ENCODE results near the gene ENO1. TPM values are rescaled to one million over a fixed set of nuclear protein-coding genes. Genes with fewer than 3 reads are reported as not detected.

Gene ENO1
- total RNA-seq, 1 donor = 1,591 TPM

GRCh38 chr1:8908388-8909151 is 30.1 kb upstream of the ENO1 start:
- no peaks in the 10 kb centered on the region for H4K20me1 ChIP-seq (ENCODE audit: insufficient read depth, low read length)
- peak; percentile 82 for DNase-seq (ENCODE audit: insufficient read length, low spot score, missing footprints)
- no peak overlapping the region for H2AFZ ChIP-seq (ENCODE audit: low read length)
- H3K4me2 ChIP-seq (ENCODE audit: insufficient read depth, low read length) = no peak overlapping the region
- no peaks in the 10 kb centered on the region for H3K27me3 ChIP-seq (ENCODE audit: insufficient read depth, low read length)
- TF ChIP-seq CTCF (IDR thresholded peaks at IDR 0.05; ENCODE audit: extremely low read depth, low read depth, low read length) = no peak
- H3K9me3 ChIP-seq (ENCODE audit: low read depth, low read length) = no peaks in the 10 kb centered on the region
- no peak overlapping the region for H3K27ac ChIP-seq (ENCODE audit: low read depth, low read length)
- H3K79me2 ChIP-seq (ENCODE audit: insufficient read depth, low read length) = no peaks in the 10 kb centered on the region
- H3K36me3 ChIP-seq (ENCODE audit: insufficient read depth, low read length) = no peaks in the 10 kb centered on the region
- H3K4me3 ChIP-seq (ENCODE audit: insufficient read depth, low read length) = no peak overlapping the region
- H3K4me1 ChIP-seq (ENCODE audit: insufficient read depth, low read length) = peaks cover 15% of the 10 kb centered on the region

- Histone ChIP-seq H3K79me2 (ENCODE audit: insufficient read depth, low read length) (no peaks in the 10 kb centered on the region), H3K4me1 (ENCODE audit: insufficient read depth, low read length) (peaks cover 27% of the 10 kb centered on the region), H3K4me3 (ENCODE audit: insufficient read depth, low read length) (no peak overlapping the region), H4K20me1 (ENCODE audit: insufficient read depth, low read length) (no peaks in the 10 kb centered on the region), H2AFZ (ENCODE audit: low read length) (peak overlapping the region; percentile 79), H3K36me3 (ENCODE audit: insufficient read depth, low read length) (no peaks in the 10 kb centered on the region), H3K27ac (ENCODE audit: low read depth, low read length) (peak overlapping the region; percentile 64), H3K9me3 (ENCODE audit: low read depth, low read length) (no peaks in the 10 kb centered on the region), H3K27me3 (ENCODE audit: insufficient read depth, low read length) (no peaks in the 10 kb centered on the region), H3K4me2 (ENCODE audit: insufficient read depth, low read length) (no peak overlapping the region)
- peak; percentile 76 for DNase-seq (ENCODE audit: insufficient read length, low spot score, missing footprints)
- TF ChIP-seq CTCF (IDR thresholded peaks at IDR 0.05; ENCODE audit: extremely low read depth, low read depth, low read length) = no peak
These were observed 27.2 kb upstream of the ENO1 start for GRCh38 chr1:8905582-8906191.

- Histone ChIP-seq H2AFZ (ENCODE audit: low read length) (no peak overlapping the region), H3K4me2 (ENCODE audit: insufficient read depth, low read length) (peak overlapping the region; percentile 62), H3K27ac (ENCODE audit: low read depth, low read length) (peak overlapping the region; percentile 81), H3K79me2 (ENCODE audit: insufficient read depth, low read length) (no peaks in the 10 kb centered on the region), H3K4me1 (ENCODE audit: insufficient read depth, low read length) (peaks cover 40% of the 10 kb centered on the region), H3K27me3 (ENCODE audit: insufficient read depth, low read length) (no peaks in the 10 kb centered on the region), H3K36me3 (ENCODE audit: insufficient read depth, low read length) (no peaks in the 10 kb centered on the region), H4K20me1 (ENCODE audit: insufficient read depth, low read length) (no peaks in the 10 kb centered on the region), H3K4me3 (ENCODE audit: insufficient read depth, low read length) (no peak overlapping the region), H3K9me3 (ENCODE audit: low read depth, low read length) (no peaks in the 10 kb centered on the region)
- DNase-seq (ENCODE audit: insufficient read length, low spot score, missing footprints) = peak; percentile 98
- TF ChIP-seq CTCF (IDR thresholded peaks at IDR 0.05; ENCODE audit: extremely low read depth, low read depth, low read length) = no peak
These were observed 25.6 kb upstream of the ENO1 start for GRCh38 chr1:8903908-8904650.

GRCh38 chr1:8903410-8903809 is 24.9 kb upstream of the ENO1 start:
- Histone ChIP-seq H3K4me2 (ENCODE audit: insufficient read depth, low read length) (peak overlapping the region; percentile 62), H3K27me3 (ENCODE audit: insufficient read depth, low read length) (no peaks in the 10 kb centered on the region), H3K9me3 (ENCODE audit: low read depth, low read length) (no peaks in the 10 kb centered on the region), H3K4me1 (ENCODE audit: insufficient read depth, low read length) (peaks cover 40% of the 10 kb centered on the region), H4K20me1 (ENCODE audit: insufficient read depth, low read length) (no peaks in the 10 kb centered on the region), H3K36me3 (ENCODE audit: insufficient read depth, low read length) (no peaks in the 10 kb centered on the region), H3K79me2 (ENCODE audit: insufficient read depth, low read length) (no peaks in the 10 kb centered on the region), H3K4me3 (ENCODE audit: insufficient read depth, low read length) (no peak overlapping the region), H2AFZ (ENCODE audit: low read length) (no peak overlapping the region), H3K27ac (ENCODE audit: low read depth, low read length) (peak overlapping the region; percentile 81)
- DNase-seq (ENCODE audit: insufficient read length, low spot score, missing footprints) = no peak
- no peak for TF ChIP-seq CTCF (IDR thresholded peaks at IDR 0.05; ENCODE audit: extremely low read depth, low read depth, low read length)

All from osteoblast (primary cell).